Right ventricle myocardium superior (tissue), 1 donor: ENCODE data around the gene LIMK1. TPM values are rescaled to one million over a fixed set of nuclear protein-coding genes. Genes with fewer than 3 reads are reported as not detected.

Source experiments
- ATAC-seq: fragments of 200-7000 bp; cut with Tn5 transposase; one replicate; pipeline ENCODE4 v1.9.1; 2020; ENCODE audit warnings: mild to moderate bottlenecking; ENCODE audit not compliant: poor library complexity
- DNase-seq: peaks from one replicate; pipeline ENCODE4 v3.0.0-alpha.2; 2020
- intact Hi-C: fragments of 100-400 bp; cut with DNase I; formaldehyde crosslinking; loops from one replicate; pipeline ENCODE4 v1.11.2; 2022
- total RNA-seq: library from RNA; stranded (reverse); fragmentation: NEBNext Ultra II Directional; extraction: Animal tissue kit (Norgen Biotek cat#: 25700); gene quantifications from one replicate; pipeline ENCODE4 v1.2.1, GENCODE V29; 2021
- donor health status: DM: no; HTN: yes; CAD: no; lungs with severe emphysema.

The LIMK1 gene
- total RNA-seq, 1 donor from 2014 or later, result 8.6 TPM

DNA sequence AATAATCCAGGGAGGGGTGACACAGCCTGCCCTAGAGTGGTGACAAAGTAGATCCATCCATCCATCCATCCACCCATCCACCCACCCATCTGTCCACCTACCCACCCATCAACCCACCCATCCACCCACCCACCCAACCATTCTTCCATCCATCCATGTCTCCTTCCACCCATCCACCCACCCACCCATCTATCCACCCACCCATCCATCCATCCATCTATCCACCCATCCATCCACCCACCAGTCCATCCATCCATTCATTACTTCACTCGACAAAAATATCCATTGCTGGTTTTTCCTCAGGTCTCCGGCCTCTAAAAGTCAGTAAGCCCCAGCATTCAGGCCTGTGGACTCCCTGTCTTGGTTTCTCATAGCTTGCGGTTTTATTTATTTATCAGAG lies 12.5 kb upstream of the LIMK1 start:
- DNase-seq, result no peak
- intact Hi-C loops, result no loop called here

GRCh38 chr7:74074770-74075169 lies 8.8 kb upstream of the LIMK1 start:
- intact Hi-C loops, result no loop called here

More for the DNA sequence above, 12.5 kb upstream of the LIMK1 start:
- ATAC-seq, result no peak

GRCh38 chr7:74078461-74078860 lies 5.1 kb upstream of the LIMK1 start:
- no peak for DNase-seq
- intact Hi-C loops, result no loop called here
- ATAC-seq, result no peak

More at GRCh38 chr7:74074770-74075169, 8.8 kb upstream of the LIMK1 start:
- DNase-seq, result no peak
- no peak for ATAC-seq

DNA sequence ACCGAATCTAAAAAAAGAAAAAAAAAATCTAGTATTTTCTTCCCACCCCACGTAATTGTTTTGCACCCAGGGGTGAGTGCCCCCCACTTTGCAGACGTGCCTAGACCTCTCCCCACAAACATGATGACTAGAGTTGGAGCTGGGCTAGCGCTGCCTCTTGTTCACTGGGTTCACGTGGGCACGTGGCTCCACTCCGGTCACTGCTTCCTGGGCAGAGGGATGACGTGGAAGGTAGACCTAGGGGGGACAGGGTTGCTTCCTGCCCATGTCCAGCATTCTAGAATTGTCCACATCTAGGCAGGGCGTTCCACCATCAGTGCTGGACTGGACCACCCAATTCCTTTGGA lies 861 bp upstream of the LIMK1 start:
- DNase-seq (no peak), ATAC-seq (no peak)
- intact Hi-C loops, result no loop called here

DNA sequence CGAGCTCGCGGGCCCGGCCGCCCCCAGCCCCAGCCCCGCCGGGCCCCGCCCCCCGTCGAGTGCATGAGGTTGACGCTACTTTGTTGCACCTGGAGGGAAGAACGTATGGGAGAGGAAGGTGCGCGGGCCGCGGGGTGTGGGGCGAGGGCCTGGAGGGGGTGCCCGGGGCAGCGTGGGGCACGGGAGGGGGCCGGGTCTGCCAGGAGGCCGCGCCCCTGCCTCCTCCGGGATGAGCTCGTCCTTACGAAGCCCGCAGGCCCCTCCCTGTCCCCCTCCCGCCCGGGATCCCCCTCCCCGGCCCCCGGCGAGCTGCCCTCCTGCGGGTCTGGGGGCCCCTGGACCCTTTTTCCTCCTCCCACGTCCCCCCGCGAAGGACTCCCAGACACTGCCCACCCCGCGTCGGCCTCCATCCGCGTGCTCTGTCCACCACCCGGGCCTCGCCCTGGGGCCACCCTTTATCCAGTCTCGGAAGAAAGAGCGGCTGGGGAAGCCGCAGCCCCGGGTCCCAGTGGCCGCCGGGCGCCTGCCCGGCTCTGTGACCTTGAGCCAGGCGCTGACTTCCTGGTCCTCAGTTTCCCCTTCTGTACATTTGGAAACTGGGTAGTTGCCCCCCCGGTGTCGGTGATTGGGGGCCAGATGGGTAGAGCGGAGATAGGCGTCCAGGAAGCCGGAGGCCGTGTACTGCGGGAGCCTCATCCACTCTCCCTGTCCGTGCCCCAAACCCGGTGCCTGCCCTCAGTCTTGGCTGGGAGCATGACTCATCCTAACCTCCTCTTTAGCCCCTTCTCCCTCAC lies 521 bp downstream of the LIMK1 start:
- DNase-seq, result peak; percentile 67
- intact Hi-C loops, result no loop called here

DNA sequence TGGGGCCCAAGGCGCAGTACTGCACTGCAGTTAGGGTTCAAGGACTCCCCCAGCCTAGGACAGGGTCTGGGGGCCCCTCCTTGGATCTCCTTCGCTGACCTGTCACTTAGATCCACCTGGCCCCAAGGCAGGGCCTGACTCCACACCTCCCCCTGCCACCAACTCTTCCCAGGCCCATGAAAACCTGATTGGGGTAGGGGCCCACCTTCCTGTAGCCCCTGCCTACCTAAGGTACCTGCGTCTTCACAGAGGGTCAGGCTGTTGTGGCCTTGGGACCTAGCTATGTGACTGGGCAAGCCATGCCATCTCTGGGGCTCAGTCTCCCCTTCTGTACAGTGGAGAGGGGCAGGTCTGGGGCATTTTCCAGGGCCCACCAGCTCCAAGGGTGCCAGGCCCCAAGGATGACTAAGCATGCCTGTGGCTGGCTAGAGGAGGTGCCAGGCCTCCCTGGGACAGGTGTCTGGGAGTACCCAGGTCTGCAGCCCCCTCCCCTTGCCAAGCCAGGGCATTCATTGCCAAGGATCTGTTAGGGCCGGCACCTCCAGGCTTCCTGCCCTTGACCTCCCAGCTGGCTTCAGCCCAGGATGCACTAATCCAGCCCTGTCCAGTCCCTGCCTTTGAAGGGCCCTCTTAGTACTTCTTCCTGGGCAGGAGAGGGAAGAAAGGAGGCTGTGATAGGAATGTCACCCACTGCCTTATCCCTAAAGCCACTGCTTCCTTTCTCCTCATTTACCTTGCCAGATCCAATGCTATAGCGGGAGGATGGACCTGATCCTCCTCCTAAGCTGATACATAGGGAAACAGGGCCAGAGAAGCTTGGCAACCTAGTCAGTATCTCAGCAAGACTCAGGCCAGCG lies 1.3 kb downstream of the LIMK1 start:
- DNase-seq, result no peak
- intact Hi-C loops, result loop anchor here (5.0 kb wide), 1 partner anchor 97 kb away; no protein-coding TSS in a partner anchor
- ATAC-seq, result no peak

More for the DNA sequence above, 521 bp downstream of the LIMK1 start:
- ATAC-seq, result peak; percentile 24

DNA sequence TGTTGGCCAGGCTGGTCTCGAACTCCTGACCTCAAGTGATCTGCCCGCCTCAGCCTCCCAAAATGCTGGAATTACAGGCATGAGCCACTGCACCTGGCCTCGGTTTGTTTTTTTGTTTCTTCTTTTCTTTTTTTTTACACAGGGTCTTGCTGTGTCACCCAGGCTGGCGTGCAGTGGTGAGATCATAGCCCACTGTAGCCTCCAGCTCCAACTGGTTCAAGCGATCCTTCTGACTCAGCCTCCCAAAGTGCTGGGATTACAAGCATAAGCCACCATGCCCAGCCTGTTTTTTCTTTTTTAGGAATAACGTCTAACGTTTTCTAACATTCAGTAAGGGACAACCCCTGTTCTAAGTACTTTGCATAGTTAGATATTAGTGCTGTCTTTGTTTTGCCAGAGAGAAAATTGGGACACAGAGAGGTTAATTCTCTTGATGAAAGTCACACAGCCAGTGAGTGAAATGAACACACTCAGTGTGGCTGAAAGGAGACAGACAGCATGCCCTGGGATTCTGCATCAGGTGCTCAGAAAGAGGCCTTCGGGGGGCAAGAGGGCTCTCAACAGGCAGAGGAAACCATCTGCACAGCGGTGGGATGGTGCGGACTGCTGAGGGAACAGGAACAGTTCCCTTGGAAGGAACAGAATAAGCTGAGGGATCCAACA lies 4.3 kb downstream of the LIMK1 start:
- intact Hi-C loops, result loop anchor here (5.0 kb wide), 1 partner anchor 94 kb away; no protein-coding TSS in a partner anchor
- no peak for ATAC-seq
- no peak for DNase-seq

DNA sequence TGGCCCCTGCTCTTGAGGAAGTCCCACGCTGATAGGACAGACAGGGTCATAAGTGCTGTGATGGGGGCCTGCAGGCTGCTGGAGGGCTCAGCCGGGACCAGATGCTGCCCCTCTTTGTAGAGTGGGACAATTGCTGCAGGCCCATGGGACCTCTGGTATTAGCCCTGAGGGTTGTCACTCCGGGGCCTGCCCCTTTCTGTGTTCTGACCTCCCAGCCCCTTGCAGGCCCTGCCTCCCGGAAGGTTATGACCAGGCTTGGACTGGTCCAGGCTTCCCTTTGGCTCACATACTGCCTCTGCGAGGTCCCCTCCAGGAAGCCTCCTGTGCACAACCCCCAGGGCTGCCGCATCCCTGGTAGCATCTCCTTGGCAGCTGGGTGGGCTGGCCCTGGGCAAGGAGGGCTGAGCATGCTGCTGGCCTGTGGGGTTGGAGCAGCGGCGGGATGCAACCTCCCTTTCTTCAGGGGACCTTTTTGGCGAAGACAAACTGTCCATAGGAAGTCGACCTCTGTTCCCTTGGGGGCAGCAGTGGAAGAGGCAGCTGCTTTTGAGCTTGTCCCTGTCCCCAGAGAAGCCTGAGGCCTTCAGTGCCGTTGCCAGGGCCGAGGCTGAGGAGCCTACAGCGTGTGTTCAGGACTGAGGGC lies 8.8 kb downstream of the LIMK1 start:
- intact Hi-C loops, result no loop called here
- peak; percentile 46 for ATAC-seq
- DNase-seq, result peak; percentile 69

DNA sequence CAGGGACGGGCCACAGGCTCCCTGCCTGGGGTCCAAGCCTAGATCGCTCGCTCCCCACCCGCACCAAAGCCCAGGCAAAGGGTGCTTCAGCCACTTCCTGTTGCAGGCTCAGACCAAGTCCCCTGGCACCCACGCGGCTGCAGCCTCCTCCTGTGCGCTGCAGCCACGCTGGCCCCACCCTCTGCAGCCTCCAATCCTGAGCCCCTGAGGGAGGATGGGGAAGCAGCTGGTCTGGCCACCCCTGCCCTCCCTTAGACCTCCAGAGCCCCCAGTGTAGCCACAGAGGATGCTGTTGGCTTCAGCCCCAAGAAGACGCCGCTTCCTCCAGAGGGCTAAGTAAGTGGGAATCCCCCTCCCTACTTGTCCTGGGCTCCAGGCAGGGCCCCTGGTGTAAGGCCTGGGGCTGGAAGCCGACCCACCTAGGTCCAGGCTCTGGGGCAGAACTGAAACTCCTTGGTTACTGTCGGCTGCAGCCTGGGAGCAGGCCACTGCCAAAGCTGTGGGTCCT lies 9.4 kb downstream of the LIMK1 start:
- ATAC-seq (peak; percentile 65), DNase-seq (peak; percentile 82)
- intact Hi-C loops, result no loop called here

DNA sequence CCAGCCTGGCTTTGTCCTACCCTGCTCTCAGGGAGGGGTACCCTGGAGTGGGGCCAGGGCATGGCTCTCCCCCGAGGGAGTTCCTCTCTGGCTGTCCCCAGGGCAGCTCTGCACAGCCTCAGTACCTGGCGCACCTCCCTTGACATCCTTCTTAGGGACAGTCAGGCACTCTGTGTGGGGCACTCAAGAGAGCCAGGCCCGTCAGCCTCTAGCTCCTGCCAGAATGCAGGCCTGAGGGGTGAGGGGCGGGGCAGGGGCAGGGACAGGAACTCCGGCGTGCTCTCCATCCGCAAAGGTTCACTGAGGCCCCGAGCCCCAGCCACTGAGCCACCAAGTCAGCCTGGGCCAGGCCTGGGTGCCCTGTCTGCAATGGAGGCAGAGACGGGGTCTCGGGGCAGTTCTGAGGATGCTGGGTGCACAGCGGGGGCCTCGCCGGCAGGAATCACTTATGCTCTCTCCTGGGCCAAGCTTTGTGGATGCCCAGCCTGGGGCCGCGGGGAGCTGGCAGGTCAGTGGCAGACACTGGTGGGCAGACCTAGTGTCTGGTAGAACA lies 10.1 kb downstream of the LIMK1 start:
- ATAC-seq, result peak; percentile 27
- intact Hi-C loops, result no loop called here
- no peak for DNase-seq

DNA sequence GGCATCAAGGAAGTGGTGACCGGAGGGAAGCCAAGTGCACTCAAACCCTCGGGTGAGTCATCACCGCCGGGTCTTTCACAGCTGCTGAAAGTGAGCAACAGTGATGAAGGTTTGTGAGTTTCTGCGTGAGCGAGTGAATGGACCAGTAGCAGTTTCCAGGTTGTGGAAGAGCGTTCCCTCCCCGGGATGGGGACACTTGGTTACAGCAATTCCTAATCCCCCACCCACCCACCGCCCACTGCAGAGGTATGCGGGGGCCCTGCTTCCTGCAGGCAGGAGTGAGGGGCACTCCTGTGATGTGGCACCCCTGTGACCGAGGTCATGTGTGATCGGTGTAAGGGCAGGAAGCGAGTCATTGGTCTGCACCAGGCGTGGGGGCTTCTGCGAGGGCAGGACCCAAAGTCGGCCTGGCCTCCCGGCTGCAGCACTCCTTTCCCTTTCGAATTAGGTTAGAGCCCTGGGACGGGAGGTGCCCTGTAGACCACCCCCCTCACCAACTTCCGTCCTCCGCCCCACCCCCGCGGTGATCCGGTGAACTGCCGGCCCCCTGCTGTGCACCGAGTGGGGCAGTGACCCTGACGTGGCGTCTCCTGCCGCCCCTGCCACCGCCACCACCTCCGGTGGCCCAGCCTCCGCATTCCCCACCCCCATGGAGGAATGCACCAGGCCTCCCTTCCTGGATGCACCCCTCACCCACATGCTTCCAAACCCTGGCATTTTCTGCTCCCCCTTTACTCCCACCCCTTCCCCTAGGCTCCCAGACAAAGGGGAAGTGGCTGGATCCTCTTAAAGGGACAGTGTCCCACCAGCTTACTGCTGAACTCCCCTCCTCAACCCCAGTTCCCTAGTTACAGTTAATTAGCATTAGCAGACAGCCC lies 10.9 kb downstream of the LIMK1 start:
- peak; percentile 81 for DNase-seq
- peak; percentile 80 for ATAC-seq
- intact Hi-C loops, result no loop called here

- DNase-seq, result no peak
- no peak for ATAC-seq
- intact Hi-C loops, result no loop called here
These were observed 11.5 kb downstream of the LIMK1 start for GRCh38 chr7:74095135-74095534.

- intact Hi-C loops, result no loop called here
- no peak for ATAC-seq
- DNase-seq, result no peak
These were observed 14.5 kb downstream of the LIMK1 start for GRCh38 chr7:74097937-74098614.

GRCh38 chr7:74099031-74099430 lies 15.4 kb downstream of the LIMK1 start:
- DNase-seq, result no peak
- intact Hi-C loops, result no loop called here
- ATAC-seq, result no peak

GRCh38 chr7:74101061-74101681 lies 17.6 kb downstream of the LIMK1 start:
- intact Hi-C loops, result no loop called here
- DNase-seq, result no peak

GRCh38 chr7:74103219-74103772 lies 19.7 kb downstream of the LIMK1 start:
- DNase-seq (no peak), ATAC-seq (no peak)
- intact Hi-C loops, result no loop called here

More at GRCh38 chr7:74101061-74101681, 17.6 kb downstream of the LIMK1 start:
- ATAC-seq, result peak; percentile 72
